ENCODE results near the gene BBS12.

GRCh38 chr4:122731676-122732075 is 828 bp upstream of the BBS12 start:
- TF ChIP-seq TCF12 (IDR thresholded peaks at IDR 0.05) (no peak), RAD21 (IDR thresholded peaks at IDR 0.05; ENCODE audit: low read length) (no peak), TAF1 (IDR thresholded peaks at IDR 0.05; ENCODE audit: borderline replicate concordance, low read depth, low read length) (no peak), CTCF (IDR thresholded peaks at IDR 0.05) (no peak), TEAD4 (IDR thresholded peaks at IDR 0.05; ENCODE audit: borderline replicate concordance, insufficient read depth) (no peak), EZH2phosphoT487 (IDR thresholded peaks at IDR 0.05; ENCODE audit: borderline replicate concordance, low read depth) (no peak), JUND (IDR thresholded peaks at IDR 0.05) (no peak), REST (IDR thresholded peaks at IDR 0.05; ENCODE audit: low read depth, low read length) (no peak), ZBTB33 (IDR thresholded peaks at IDR 0.05; ENCODE audit: borderline replicate concordance, low read depth) (no peak), YY1 (IDR thresholded peaks at IDR 0.05; ENCODE audit: low read depth) (no peak), SIN3A (IDR thresholded peaks at IDR 0.05; ENCODE audit: borderline replicate concordance, low read depth, low read length) (no peak), RCOR1 (IDR thresholded peaks at IDR 0.05; ENCODE audit: low read length) (no peak)
